Endodermal cell (in vitro differentiated cells): ENCODE measurements around the gene TLL1. TPM values are rescaled to one million over a fixed set of nuclear protein-coding genes. Genes with fewer than 3 reads are reported as not detected.

Source experiments
- DNase-seq: peaks from one replicate; pipeline ENCODE4 v3.0.0-alpha.2; 2017
- H3K27ac ChIP-seq: 2 replicates; pipeline ENCODE4 v1.5.1; 2013; ENCODE audit warnings: mild to moderate bottlenecking, low read depth, low read length, moderate library complexity
- H3K27me3 ChIP-seq: 2 replicates; pipeline ENCODE4 v1.6.1; 2013; ENCODE audit warnings: mild to moderate bottlenecking, low read length, moderate library complexity; ENCODE audit not compliant: insufficient read depth, control insufficient read depth, poor library complexity, severe bottlenecking
- H3K36me3 ChIP-seq: 2 replicates; pipeline ENCODE4 v1.7.0; 2013; ENCODE audit warnings: mild to moderate bottlenecking, low read length, moderate library complexity; ENCODE audit not compliant: control insufficient read depth, insufficient read depth
- H3K4me1 ChIP-seq: one replicate; pipeline ENCODE4 v1.7.0; 2013; ENCODE audit warnings: low read length; ENCODE audit not compliant: control insufficient read depth, insufficient read depth
- H3K4me3 ChIP-seq: 2 replicates; pipeline ENCODE4 v1.5.1; 2013; ENCODE audit warnings: mild to moderate bottlenecking, low read length, moderate library complexity
- H3K9ac ChIP-seq: 2 replicates; pipeline ENCODE4 v1.6.1; 2013; ENCODE audit warnings: mild to moderate bottlenecking, low read length, moderate library complexity; ENCODE audit not compliant: poor library complexity, severe bottlenecking; ENCODE audit errors: extremely low read depth
- H3K9me3 ChIP-seq: 2 replicates; pipeline ENCODE4 v1.6.1; 2013; ENCODE audit warnings: mild to moderate bottlenecking, low read length, moderate library complexity; ENCODE audit not compliant: control insufficient read depth
- H3K27ac Mint-ChIP-seq: 2 replicates; pipeline ENCODE4 v1.8.0; 2020; ENCODE audit warnings: mixed read lengths
- H3K27me3 Mint-ChIP-seq: 2 replicates; pipeline ENCODE4 v1.8.0; 2021; ENCODE audit warnings: mild to moderate bottlenecking, mixed read lengths; ENCODE audit not compliant: insufficient read depth
- H3K36me3 Mint-ChIP-seq: 2 replicates; pipeline ENCODE4 v1.8.0; 2020; ENCODE audit warnings: low read depth, mixed read lengths
- H3K4me1 Mint-ChIP-seq: 2 replicates; pipeline ENCODE4 v1.8.0; 2020; ENCODE audit warnings: mixed read lengths
- H3K4me3 Mint-ChIP-seq: 2 replicates; pipeline ENCODE4 v1.8.0; 2020; ENCODE audit warnings: mild to moderate bottlenecking, moderate library complexity, mixed read lengths
- H3K9me3 Mint-ChIP-seq: 2 replicates; pipeline ENCODE4 v1.8.0; 2020; ENCODE audit warnings: mild to moderate bottlenecking, mixed read lengths
- CTCF ChIP-seq: fragments of 200-600 bp; sonication (generic); conservative IDR thresholded peaks from 2 replicates; pipeline ENCODE4 v1.5.0; 2021; ENCODE audit warnings: antibody characterized with exemption, mild to moderate bottlenecking
- WGBS, 2 experiments: methylation state at CpG; one replicate each; pipeline versions ENCODE4 v1.1.5 to v1.1.7; 2013; ENCODE audit warnings: missing lambda C conversion rate in 2 of 2, mixed read lengths in 1 of 2; ENCODE audit not compliant: insufficient coverage in 1 of 2, insufficient read length in 1 of 2; 5-methylcytosine and 5-hydroxymethylcytosine counted together
- total RNA-seq, 2 donors: library from RNA; stranded (reverse); fragmentation: NEBNext Ultra II Directional in 1 of 2; extraction: Animal tissue kit (Norgen Biotek cat#: 25700) in 1 of 2; gene quantifications; 2 replicates in 1 of 2; 3 replicates in 1 of 2; pipeline ENCODE4 v1.2.1, GENCODE V29; 2021

TLL1 gene
- total RNA-seq, 2 donors from 2014 or later: 0.18 to 3.8 TPM

- peak overlapping the region; percentile 31 for H3K27ac Mint-ChIP-seq
- no peaks in the 10 kb centered on the region for H3K36me3 Mint-ChIP-seq
- Histone ChIP-seq H3K27me3 (no peaks in the 10 kb centered on the region), H3K9me3 (no peaks in the 10 kb centered on the region), H3K4me1 (peaks cover 7% of the 10 kb centered on the region), H3K27ac (no peak overlapping the region), H3K36me3 (no peaks in the 10 kb centered on the region), H3K9ac (no peak overlapping the region), H3K4me3 (no peak overlapping the region)
- no peaks in the 10 kb centered on the region for H3K9me3 Mint-ChIP-seq
- no peak overlapping the region for H3K4me3 Mint-ChIP-seq
- H3K4me1 Mint-ChIP-seq: peaks cover 35% of the 10 kb centered on the region
- 88 to 92% methylated on average over 2 to 4 of the region's 5 CpGs for WGBS, 2 experiments
- DNase-seq: no peak
- peak; percentile 15 for TF ChIP-seq CTCF
- H3K27me3 Mint-ChIP-seq: no peaks in the 10 kb centered on the region
Observed at GRCh38 chr4:165839615-165840333, 33.3 kb upstream of the TLL1 start.

DNA sequence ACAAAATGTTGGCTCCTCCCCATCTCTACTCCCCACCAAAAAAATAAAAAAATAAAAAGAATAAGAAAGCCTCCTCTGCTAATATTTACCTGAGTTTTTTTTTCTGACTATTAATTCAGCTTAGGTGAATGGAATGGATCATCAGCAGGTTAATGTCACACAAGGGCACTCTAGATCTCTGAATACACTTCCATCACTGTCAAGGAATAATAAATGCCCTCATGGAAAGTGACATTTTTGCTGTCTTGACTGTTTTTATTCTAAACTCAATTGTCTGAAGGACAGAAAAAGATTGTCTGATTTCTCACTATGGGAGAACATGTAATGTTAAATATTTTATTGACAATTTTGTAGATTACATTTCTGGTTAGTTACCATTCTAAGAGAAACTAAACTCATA is 30.4 kb upstream of the TLL1 start:
- H3K27me3 Mint-ChIP-seq: no peaks in the 10 kb centered on the region

DNA sequence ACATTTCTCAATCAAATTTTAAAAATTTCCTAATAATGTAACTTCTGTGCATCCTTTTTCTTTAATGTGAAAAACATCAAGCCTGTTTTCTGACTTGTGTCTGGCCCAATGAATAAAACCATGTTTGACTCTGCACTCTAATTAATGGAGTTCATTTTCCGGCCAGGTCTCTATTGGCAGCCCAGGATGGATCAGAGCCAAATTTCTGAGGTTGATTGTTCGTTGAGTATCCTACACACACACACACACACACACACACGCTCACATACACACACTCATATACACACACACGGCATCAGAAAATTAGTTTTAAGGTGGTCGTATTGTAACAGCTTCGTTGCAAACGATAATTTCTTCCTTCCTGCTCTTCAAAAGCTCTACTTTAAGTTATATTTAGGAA is 28.9 kb upstream of the TLL1 start:
- Histone ChIP-seq H3K27me3 (no peaks in the 10 kb centered on the region), H3K4me1 (no peaks in the 10 kb centered on the region), H3K36me3 (no peaks in the 10 kb centered on the region), H3K4me3 (no peak overlapping the region), H3K27ac (no peak overlapping the region), H3K9ac (no peak overlapping the region), H3K9me3 (no peaks in the 10 kb centered on the region)
- H3K9me3 Mint-ChIP-seq: no peaks in the 10 kb centered on the region
- no peak overlapping the region for H3K27ac Mint-ChIP-seq
- H3K36me3 Mint-ChIP-seq: no peaks in the 10 kb centered on the region
- peaks cover 20% of the 10 kb centered on the region for H3K4me1 Mint-ChIP-seq
- WGBS, 2 experiments: 75 to 95% methylated on average over 1 to 7 of the region's 7 CpGs
- no peaks in the 10 kb centered on the region for H3K27me3 Mint-ChIP-seq
- no peak overlapping the region for H3K4me3 Mint-ChIP-seq
- TF ChIP-seq CTCF: no peak
- DNase-seq: no peak

More for the DNA sequence above, 30.4 kb upstream of the TLL1 start:
- no peak for DNase-seq
- Histone ChIP-seq H3K27ac (no peak overlapping the region), H3K9ac (no peak overlapping the region), H3K27me3 (no peaks in the 10 kb centered on the region), H3K4me3 (no peak overlapping the region), H3K36me3 (no peaks in the 10 kb centered on the region), H3K4me1 (peaks cover 3% of the 10 kb centered on the region), H3K9me3 (no peaks in the 10 kb centered on the region)
- no peak for TF ChIP-seq CTCF
- no peak overlapping the region for H3K4me3 Mint-ChIP-seq
- H3K27ac Mint-ChIP-seq: no peak overlapping the region
- H3K36me3 Mint-ChIP-seq: no peaks in the 10 kb centered on the region
- H3K9me3 Mint-ChIP-seq: no peaks in the 10 kb centered on the region
- peaks cover 20% of the 10 kb centered on the region for H3K4me1 Mint-ChIP-seq
